Brain microvascular endothelial cell (primary cell): ENCODE data around the gene ZNF346.

Experiments
- DNase-seq: peaks from one replicate; pipeline ENCODE4 v3.0.0-alpha.2; 2020
- H3K27ac ChIP-seq: fragments of 250-450 bp; sonication (Bioruptor Pico); 2 replicates; pipeline ENCODE4 v1.5.1; 2020; ENCODE audit warnings: mild to moderate bottlenecking, moderate library complexity
- H3K27me3 ChIP-seq: fragments of 250-450 bp; sonication (Bioruptor Pico); replicated peaks from 2 replicates; pipeline ENCODE4 v1.5.1; 2020; ENCODE audit warnings: mild to moderate bottlenecking
- H3K36me3 ChIP-seq: fragments of 250-450 bp; sonication (Bioruptor Pico); replicated peaks from 2 replicates; pipeline ENCODE4 v1.5.1; 2020; ENCODE audit warnings: mild to moderate bottlenecking
- H3K4me3 ChIP-seq: 2 replicates; pipeline ENCODE4 v1.5.1; 2011; ENCODE audit warnings: low read depth, mild to moderate bottlenecking, control low read depth, low read length, moderate library complexity
- in situ Hi-C: cut with HindIII; loops from 2 replicates; pipeline ENCODE4 v1.10.0; 2017; ENCODE audit warnings: low sequenced_read_pairs, low pct_ligation_motif_present
- TF ChIP-seq, protein P1 (sequence below): IDR thresholded peaks from 2 replicates; pipeline ENCODE4 v1.5.1; 2011; ENCODE audit warnings: low read depth, mild to moderate bottlenecking, moderate library complexity, low read length, control low read depth, inconsistent platforms; ENCODE audit errors: missing control alignments

The ZNF346 gene

DNA sequence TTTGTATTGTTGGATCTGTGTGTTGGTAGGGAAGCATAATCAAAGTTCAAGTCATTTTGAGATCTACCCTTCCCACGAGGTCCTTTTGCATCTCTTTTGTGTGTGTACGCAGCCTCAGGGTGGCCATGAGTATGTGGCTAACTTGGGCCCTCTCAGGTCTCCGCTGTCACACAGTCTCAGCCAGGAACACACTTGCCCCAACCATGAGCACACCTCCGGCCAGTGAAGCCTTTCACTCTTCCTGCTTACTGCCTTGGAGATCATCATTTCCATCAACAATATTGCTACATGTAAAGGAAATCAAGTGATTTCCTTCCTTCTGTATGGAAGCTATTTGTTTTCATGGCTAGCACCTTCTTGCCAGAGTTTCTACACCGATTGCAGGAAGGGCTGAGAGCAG, 13.9 kb downstream of the ZNF346 start:
- in situ Hi-C loops: no loop called here
- H3K27me3 ChIP-seq: no peaks in the 10 kb centered on the region
- H3K27ac ChIP-seq: no peak overlapping the region
- DNase-seq: no peak
- TF ChIP-seq, protein P1, sequence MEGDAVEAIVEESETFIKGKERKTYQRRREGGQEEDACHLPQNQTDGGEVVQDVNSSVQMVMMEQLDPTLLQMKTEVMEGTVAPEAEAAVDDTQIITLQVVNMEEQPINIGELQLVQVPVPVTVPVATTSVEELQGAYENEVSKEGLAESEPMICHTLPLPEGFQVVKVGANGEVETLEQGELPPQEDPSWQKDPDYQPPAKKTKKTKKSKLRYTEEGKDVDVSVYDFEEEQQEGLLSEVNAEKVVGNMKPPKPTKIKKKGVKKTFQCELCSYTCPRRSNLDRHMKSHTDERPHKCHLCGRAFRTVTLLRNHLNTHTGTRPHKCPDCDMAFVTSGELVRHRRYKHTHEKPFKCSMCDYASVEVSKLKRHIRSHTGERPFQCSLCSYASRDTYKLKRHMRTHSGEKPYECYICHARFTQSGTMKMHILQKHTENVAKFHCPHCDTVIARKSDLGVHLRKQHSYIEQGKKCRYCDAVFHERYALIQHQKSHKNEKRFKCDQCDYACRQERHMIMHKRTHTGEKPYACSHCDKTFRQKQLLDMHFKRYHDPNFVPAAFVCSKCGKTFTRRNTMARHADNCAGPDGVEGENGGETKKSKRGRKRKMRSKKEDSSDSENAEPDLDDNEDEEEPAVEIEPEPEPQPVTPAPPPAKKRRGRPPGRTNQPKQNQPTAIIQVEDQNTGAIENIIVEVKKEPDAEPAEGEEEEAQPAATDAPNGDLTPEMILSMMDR: no peak
- H3K36me3 ChIP-seq: peaks cover 4% of the 10 kb centered on the region
- no peak overlapping the region for H3K4me3 ChIP-seq

DNA sequence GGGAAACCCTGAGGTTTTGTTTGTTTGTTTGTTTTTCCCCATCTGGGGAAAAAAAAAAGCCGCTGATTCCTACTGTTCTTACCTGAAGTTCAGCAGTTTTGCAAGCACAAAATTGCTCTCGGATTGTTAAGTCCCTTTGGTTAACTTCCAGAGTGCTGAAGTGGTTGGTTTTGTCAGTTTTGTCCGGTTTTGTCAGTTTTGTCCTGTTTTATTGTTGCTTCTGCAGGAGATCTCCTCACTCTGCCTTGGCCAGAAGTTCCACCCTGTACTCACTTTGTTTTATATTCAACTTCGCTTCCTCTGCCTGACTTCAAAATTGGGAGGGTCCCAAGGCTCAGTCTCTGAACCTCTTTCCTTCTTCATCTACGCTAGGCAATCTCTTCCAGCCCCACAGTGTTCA, 14.4 kb downstream of the ZNF346 start:
- H3K27ac ChIP-seq: no peak overlapping the region
- H3K27me3 ChIP-seq: no peaks in the 10 kb centered on the region
- H3K4me3 ChIP-seq: no peak overlapping the region
- TF ChIP-seq, protein P1: no peak
- H3K36me3 ChIP-seq: peaks cover 5% of the 10 kb centered on the region
- in situ Hi-C loops: no loop called here
- no peak for DNase-seq

DNA sequence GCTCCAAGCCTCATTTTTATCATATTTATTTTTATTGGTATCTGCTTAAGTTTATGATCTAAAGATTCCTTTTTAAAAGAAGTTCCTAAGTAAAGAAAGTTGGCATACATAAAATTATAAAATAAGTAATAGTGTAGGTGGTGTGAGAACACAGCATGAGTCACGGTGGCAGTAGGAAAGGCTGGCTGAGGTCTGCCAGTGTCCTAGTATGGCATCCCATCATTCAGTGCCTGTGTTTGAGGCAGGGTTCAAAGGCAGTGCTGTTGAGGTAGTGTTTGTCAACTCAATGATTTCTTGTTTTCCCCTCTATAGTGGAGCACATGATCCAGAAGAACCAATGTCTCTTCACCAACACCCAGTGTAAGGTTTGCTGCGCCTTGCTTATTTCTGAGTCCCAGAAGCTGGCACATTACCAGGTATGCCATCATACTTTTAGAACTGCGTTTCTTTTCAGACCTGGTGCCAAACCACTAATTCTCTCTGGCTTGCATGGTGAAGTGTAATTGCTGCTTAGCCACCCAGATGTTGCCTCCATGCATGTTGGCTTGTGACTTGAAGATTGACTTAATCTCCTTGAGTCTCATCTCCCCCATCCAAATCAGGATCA, 18.4 kb downstream of the ZNF346 start:
- Histone ChIP-seq H3K4me3 (no peak overlapping the region), H3K27me3 (no peaks in the 10 kb centered on the region), H3K36me3 (peaks cover 11% of the 10 kb centered on the region), H3K27ac (no peak overlapping the region)
- TF ChIP-seq, protein P1: no peak
- in situ Hi-C loops: no loop called here
- DNase-seq: no peak

DNA sequence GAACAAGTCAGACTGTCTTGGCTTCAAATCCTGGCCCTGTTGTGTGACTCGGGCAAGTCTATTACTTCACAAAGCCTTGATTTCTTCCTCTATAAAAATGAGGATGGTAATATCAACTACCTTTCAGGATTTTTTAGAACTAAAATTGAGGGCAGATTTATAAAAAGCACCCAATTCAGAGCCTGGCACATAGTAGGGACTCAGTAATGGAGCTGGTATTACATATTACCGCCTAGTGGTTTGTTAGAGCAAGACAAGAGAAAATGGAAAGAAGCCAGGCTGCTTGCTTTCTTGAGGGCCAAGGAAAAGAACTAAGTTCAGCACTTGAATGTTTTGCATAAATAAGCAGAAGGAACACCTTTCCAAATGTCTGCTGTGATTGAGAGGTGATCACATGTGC, 19.4 kb downstream of the ZNF346 start:
- no peaks in the 10 kb centered on the region for H3K27me3 ChIP-seq
- in situ Hi-C loops: no loop called here
- H3K36me3 ChIP-seq: peaks cover 11% of the 10 kb centered on the region
- H3K4me3 ChIP-seq: no peak overlapping the region
- TF ChIP-seq, protein P1: peak; percentile 3
- no peak for DNase-seq
- H3K27ac ChIP-seq: no peak overlapping the region

DNA sequence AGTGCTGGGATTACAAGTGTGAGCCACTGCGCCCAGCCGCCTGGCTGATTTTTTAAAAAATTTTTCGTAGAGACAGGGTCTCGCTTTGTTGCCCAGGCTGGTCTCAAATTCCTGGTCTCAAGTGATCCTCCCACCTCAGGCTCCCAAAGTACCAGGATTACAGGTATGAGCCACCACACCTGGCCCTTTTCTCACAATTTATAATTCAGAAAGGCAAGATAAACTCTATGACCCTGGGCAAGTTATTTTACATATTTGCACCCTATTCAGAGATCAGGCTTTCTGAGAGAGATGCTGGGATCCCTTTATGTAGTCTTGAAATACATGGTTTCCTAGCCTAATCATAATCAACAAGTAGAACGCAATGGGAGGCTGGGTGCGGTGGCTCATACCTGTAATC, 20.6 kb downstream of the ZNF346 start:
- TF ChIP-seq, protein P1: no peak
- in situ Hi-C loops: no loop called here
- Histone ChIP-seq H3K27ac (no peak overlapping the region), H3K4me3 (no peak overlapping the region), H3K27me3 (no peaks in the 10 kb centered on the region), H3K36me3 (peaks cover 11% of the 10 kb centered on the region)
- no peak for DNase-seq

- TF ChIP-seq, protein P1: no peak
- H3K4me3 ChIP-seq: no peak overlapping the region
- H3K27me3 ChIP-seq: no peaks in the 10 kb centered on the region
- DNase-seq: no peak
- in situ Hi-C loops: no loop called here
- H3K36me3 ChIP-seq: peaks cover 11% of the 10 kb centered on the region
- no peak overlapping the region for H3K27ac ChIP-seq
These were observed 21.5 kb downstream of the ZNF346 start for GRCh38 chr5:177043958-177044357.
